WTC11 (cell line): Measurements from ENCODE around the gene SHANK3. TPM values are rescaled to one million over a fixed set of nuclear protein-coding genes. Genes with fewer than 3 reads are reported as not detected.

Experiments
- ATAC-seq: fragments of 200-7000 bp; cut with Tn5 transposase; 2 replicates; pipeline ENCODE4 v1.10.0; 2021; ENCODE audit warnings: mild to moderate bottlenecking, moderate library complexity
- CTCF ChIA-PET: fragments of 300-600 bp; sonication (Branson Sonifier 250); formaldehyde crosslinking; loops from one replicate; lab custom pipeline; 2021; ENCODE audit warnings: antibody characterized with exemption; lab: Charles Lee
- POLR2A ChIA-PET: fragments of 350-600 bp; sonication (Branson Sonifier 250); formaldehyde crosslinking; loops from one replicate; lab custom pipeline; 2021; ENCODE audit warnings: antibody characterized with exemption; lab: Charles Lee
- DNase-seq: peaks from one replicate; pipeline ENCODE4 v3.0.0; 2021; ENCODE audit warnings: low spot score
- H3K27ac Mint-ChIP-seq: 2 replicates; pipeline ENCODE4 v1.8.0; 2021; ENCODE audit warnings: mixed read lengths
- H3K27me3 Mint-ChIP-seq: 2 replicates; pipeline ENCODE4 v1.8.0; 2021; ENCODE audit warnings: low read depth, mild to moderate bottlenecking, moderate library complexity, mixed read lengths
- H3K36me3 Mint-ChIP-seq: 2 replicates; pipeline ENCODE4 v1.8.0; 2021; ENCODE audit warnings: mixed read lengths
- H3K4me1 Mint-ChIP-seq: 2 replicates; pipeline ENCODE4 v1.8.0; 2022; ENCODE audit warnings: mixed read lengths
- H3K4me3 Mint-ChIP-seq: 2 replicates; pipeline ENCODE4 v1.8.0; 2021; ENCODE audit warnings: mild to moderate bottlenecking, moderate library complexity, mixed read lengths
- H3K9me3 Mint-ChIP-seq: 2 replicates; pipeline ENCODE4 v1.8.0; 2021; ENCODE audit warnings: mixed read lengths
- CREB1 ChIP-seq: sonication (generic); formaldehyde crosslinking; IDR thresholded peaks from 2 replicates; pipeline ENCODE4 v1.8.0; 2023; ENCODE audit warnings: mild to moderate bottlenecking, missing genetic modification reagents
- E2F4 ChIP-seq: sonication (generic); formaldehyde crosslinking; IDR thresholded peaks from 2 replicates; pipeline ENCODE4 v1.8.1; 2022; ENCODE audit warnings: low read depth, mild to moderate bottlenecking, moderate library complexity, missing genetic modification reagents, borderline replicate concordance
- FOXJ3 ChIP-seq: sonication (generic); formaldehyde crosslinking; IDR thresholded peaks from 2 replicates; pipeline ENCODE4 v1.9.0; 2021; ENCODE audit warnings: missing genetic modification reagents, mild to moderate bottlenecking, borderline replicate concordance
- FOXP1 ChIP-seq: sonication (generic); formaldehyde crosslinking; IDR thresholded peaks from 2 replicates; pipeline ENCODE4 v1.8.0; 2022; ENCODE audit warnings: missing genetic modification reagents, mild to moderate bottlenecking, moderate library complexity, borderline replicate concordance
- GABPB1 ChIP-seq: sonication (generic); formaldehyde crosslinking; IDR thresholded peaks from 2 replicates; pipeline ENCODE4 v1.8.1; 2023; ENCODE audit warnings: mild to moderate bottlenecking, missing genetic modification reagents
- GTF2I ChIP-seq: fragments of 250-450 bp; sonication (Bioruptor Pico); conservative IDR thresholded peaks from 2 replicates; pipeline ENCODE4 v1.4.0; 2021; ENCODE audit warnings: mild to moderate bottlenecking
- JUN ChIP-seq: sonication (generic); formaldehyde crosslinking; IDR thresholded peaks from 2 replicates; pipeline ENCODE4 v1.8.0; 2023; ENCODE audit warnings: mild to moderate bottlenecking, missing genetic modification reagents
- MXD4 ChIP-seq: fragments of 250-450 bp; sonication (Bioruptor Pico); IDR thresholded peaks from 2 replicates; pipeline ENCODE4 v1.8.0; 2021; ENCODE audit warnings: mild to moderate bottlenecking, moderate library complexity, borderline replicate concordance
- NFATC4 ChIP-seq: fragments of 250-450 bp; sonication (Bioruptor Pico); IDR thresholded peaks from 2 replicates; pipeline ENCODE4 v1.9.0; 2021; ENCODE audit warnings: mild to moderate bottlenecking
- NFYB ChIP-seq: sonication (generic); formaldehyde crosslinking; conservative IDR thresholded peaks from 2 replicates; pipeline ENCODE4 v1.8.0; 2022; ENCODE audit warnings: low read depth, missing genetic modification reagents
- TCF7 ChIP-seq: sonication (generic); formaldehyde crosslinking; IDR thresholded peaks from 2 replicates; pipeline ENCODE4 v1.8.0; 2022; ENCODE audit warnings: mild to moderate bottlenecking, low read depth, missing genetic modification reagents, moderate library complexity
- TEAD1 ChIP-seq: sonication (generic); formaldehyde crosslinking; IDR thresholded peaks from 2 replicates; pipeline ENCODE4 v1.8.0; 2022; ENCODE audit warnings: mild to moderate bottlenecking, missing genetic modification reagents
- ZNF121 ChIP-seq: sonication (generic); formaldehyde crosslinking; IDR thresholded peaks from 2 replicates; pipeline ENCODE4 v1.8.0; 2023; ENCODE audit warnings: missing genetic modification reagents
- ZNF138 ChIP-seq: sonication (generic); formaldehyde crosslinking; conservative IDR thresholded peaks from 2 replicates; pipeline ENCODE4 v1.8.1; 2022; ENCODE audit warnings: mild to moderate bottlenecking, moderate library complexity, missing genetic modification reagents
- ZNF512 ChIP-seq: sonication (generic); formaldehyde crosslinking; IDR thresholded peaks from 2 replicates; pipeline ENCODE4 v1.8.1; 2022; ENCODE audit warnings: missing genetic modification reagents, borderline replicate concordance
- total RNA-seq: library from RNA; stranded (reverse); gene quantifications from 3 replicates; pipeline ENCODE4 v1.2.3, GENCODE V29; 2021
- TF ChIP-seq, protein P1 (sequence below): sonication (generic); formaldehyde crosslinking; IDR thresholded peaks from 2 replicates; pipeline ENCODE4 v1.8.1; 2023; ENCODE audit warnings: mild to moderate bottlenecking, missing genetic modification reagents, moderate library complexity
- TF ChIP-seq, protein P2 (sequence below): sonication (generic); formaldehyde crosslinking; IDR thresholded peaks from 2 replicates; pipeline ENCODE4 v1.8.0; 2022; ENCODE audit warnings: mild to moderate bottlenecking, missing genetic modification reagents
- TF ChIP-seq, protein P3 (sequence below): fragments of 250-450 bp; sonication (Bioruptor Pico); IDR thresholded peaks from 2 replicates; pipeline ENCODE4 v2.1.2; 2022; ENCODE audit warnings: mild to moderate bottlenecking, moderate library complexity
- TF ChIP-seq, protein P4 (sequence below): sonication (generic); formaldehyde crosslinking; IDR thresholded peaks from 2 replicates; pipeline ENCODE4 v1.8.1; 2023; ENCODE audit warnings: mild to moderate bottlenecking, missing genetic modification reagents

SHANK3 gene
- total RNA-seq, 1 experiment from 2014 or later = 9.6 TPM

GRCh38 chr22:50683086-50683993 lies 10.7 kb downstream of the SHANK3 start:
- Mint-ChIP-seq H3K27me3 (peaks cover 4% of the 10 kb centered on the region), H3K27ac (no peak overlapping the region), H3K4me1 (no peaks in the 10 kb centered on the region), H3K4me3 (no peak overlapping the region), H3K36me3 (peaks cover 23% of the 10 kb centered on the region), H3K9me3 (peaks cover 15% of the 10 kb centered on the region)
- ChIA-PET CTCF (interaction anchor here (1.9 kb wide), 1 partner anchor 57 kb away, joined by 5 read pairs; no protein-coding TSS in a partner anchor), POLR2A (no interaction called here)
- TF ChIP-seq, protein P1, sequence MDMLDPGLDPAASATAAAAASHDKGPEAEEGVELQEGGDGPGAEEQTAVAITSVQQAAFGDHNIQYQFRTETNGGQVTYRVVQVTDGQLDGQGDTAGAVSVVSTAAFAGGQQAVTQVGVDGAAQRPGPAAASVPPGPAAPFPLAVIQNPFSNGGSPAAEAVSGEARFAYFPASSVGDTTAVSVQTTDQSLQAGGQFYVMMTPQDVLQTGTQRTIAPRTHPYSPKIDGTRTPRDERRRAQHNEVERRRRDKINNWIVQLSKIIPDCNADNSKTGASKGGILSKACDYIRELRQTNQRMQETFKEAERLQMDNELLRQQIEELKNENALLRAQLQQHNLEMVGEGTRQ (CRISPR knock-in tag) = no peak
- no peak for TF ChIP-seq NFYB (CRISPR knock-in tag)
- TF ChIP-seq ZNF138 (CRISPR knock-in tag) = no peak
- TF ChIP-seq TCF7 = no peak
- no peak for TF ChIP-seq FOXJ3
- TF ChIP-seq E2F4 = no peak
- no peak for TF ChIP-seq JUN
- TF ChIP-seq ZNF121 (CRISPR knock-in tag) = no peak
- no peak for TF ChIP-seq CREB1
- no peak for TF ChIP-seq TEAD1
- no peak for TF ChIP-seq ZNF512 (CRISPR knock-in tag)
- no peak for TF ChIP-seq NFATC4 (CRISPR knock-in tag)
- TF ChIP-seq, protein P2, sequence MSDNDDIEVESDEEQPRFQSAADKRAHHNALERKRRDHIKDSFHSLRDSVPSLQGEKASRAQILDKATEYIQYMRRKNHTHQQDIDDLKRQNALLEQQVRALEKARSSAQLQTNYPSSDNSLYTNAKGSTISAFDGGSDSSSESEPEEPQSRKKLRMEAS (CRISPR knock-in tag) = no peak
- TF ChIP-seq FOXP1 = no peak
- TF ChIP-seq GABPB1 (CRISPR knock-in tag) = no peak
- TF ChIP-seq, protein P3, sequence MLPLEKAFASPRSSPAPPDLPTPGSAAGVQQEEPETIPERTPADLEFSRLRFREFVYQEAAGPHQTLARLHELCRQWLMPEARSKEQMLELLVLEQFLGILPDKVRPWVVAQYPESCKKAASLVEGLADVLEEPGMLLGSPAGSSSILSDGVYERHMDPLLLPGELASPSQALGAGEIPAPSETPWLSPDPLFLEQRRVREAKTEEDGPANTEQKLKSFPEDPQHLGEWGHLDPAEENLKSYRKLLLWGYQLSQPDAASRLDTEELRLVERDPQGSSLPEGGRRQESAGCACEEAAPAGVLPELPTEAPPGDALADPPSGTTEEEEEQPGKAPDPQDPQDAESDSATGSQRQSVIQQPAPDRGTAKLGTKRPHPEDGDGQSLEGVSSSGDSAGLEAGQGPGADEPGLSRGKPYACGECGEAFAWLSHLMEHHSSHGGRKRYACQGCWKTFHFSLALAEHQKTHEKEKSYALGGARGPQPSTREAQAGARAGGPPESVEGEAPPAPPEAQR (CRISPR knock-in tag) = no peak
- TF ChIP-seq GTF2I (CRISPR knock-in tag) = no peak
- TF ChIP-seq MXD4 (CRISPR knock-in tag) = no peak
- TF ChIP-seq, protein P4, sequence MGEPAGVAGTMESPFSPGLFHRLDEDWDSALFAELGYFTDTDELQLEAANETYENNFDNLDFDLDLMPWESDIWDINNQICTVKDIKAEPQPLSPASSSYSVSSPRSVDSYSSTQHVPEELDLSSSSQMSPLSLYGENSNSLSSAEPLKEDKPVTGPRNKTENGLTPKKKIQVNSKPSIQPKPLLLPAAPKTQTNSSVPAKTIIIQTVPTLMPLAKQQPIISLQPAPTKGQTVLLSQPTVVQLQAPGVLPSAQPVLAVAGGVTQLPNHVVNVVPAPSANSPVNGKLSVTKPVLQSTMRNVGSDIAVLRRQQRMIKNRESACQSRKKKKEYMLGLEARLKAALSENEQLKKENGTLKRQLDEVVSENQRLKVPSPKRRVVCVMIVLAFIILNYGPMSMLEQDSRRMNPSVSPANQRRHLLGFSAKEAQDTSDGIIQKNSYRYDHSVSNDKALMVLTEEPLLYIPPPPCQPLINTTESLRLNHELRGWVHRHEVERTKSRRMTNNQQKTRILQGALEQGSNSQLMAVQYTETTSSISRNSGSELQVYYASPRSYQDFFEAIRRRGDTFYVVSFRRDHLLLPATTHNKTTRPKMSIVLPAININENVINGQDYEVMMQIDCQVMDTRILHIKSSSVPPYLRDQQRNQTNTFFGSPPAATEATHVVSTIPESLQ (CRISPR knock-in tag) = no peak
- ATAC-seq = no peak
- DNase-seq = no peak
